Measurements from ENCODE around the gene UBTD2.
"Not testable (repeated sequence)": the region's sequence is repeated elsewhere in the genome, so short reads cannot be mapped to it uniquely, and the experiment has no call there.

UBTD2 gene

GRCh38 chr5:172293054-172293744 lies 9.6 kb upstream of the UBTD2 start:
- TF ChIP-seq CTCF (IDR thresholded peaks at IDR 0.05; ENCODE audit: control insufficient read depth, insufficient read depth, low read depth, low read length, missing control alignments): peak; percentile 89
- no peak overlapping the region for H3K4me3 ChIP-seq (ENCODE audit: control insufficient read depth, low read depth, low read length)
- DNase-seq (ENCODE audit: low read depth): no peak

GRCh38 chr5:172291837-172292236 lies 8.3 kb upstream of the UBTD2 start:
- not testable (repeated sequence) for H3K4me3 ChIP-seq (ENCODE audit: control insufficient read depth, low read depth, low read length); DNase-seq (ENCODE audit: low read depth)

GRCh38 chr5:172288465-172288864 lies 4.9 kb upstream of the UBTD2 start:
- no peak for DNase-seq (ENCODE audit: low read depth)
- no peak overlapping the region for H3K4me3 ChIP-seq (ENCODE audit: control insufficient read depth, low read depth, low read length)
- no peak for TF ChIP-seq CTCF (IDR thresholded peaks at IDR 0.05; ENCODE audit: control insufficient read depth, insufficient read depth, low read depth, low read length, missing control alignments)

GRCh38 chr5:172287140-172287539 lies 3.6 kb upstream of the UBTD2 start:
- DNase-seq (ENCODE audit: low read depth); H3K4me3 ChIP-seq (ENCODE audit: control insufficient read depth, low read depth, low read length): not testable (repeated sequence)

GRCh38 chr5:172285226-172286143 lies 1.9 kb upstream of the UBTD2 start:
- H3K4me3 ChIP-seq (ENCODE audit: control insufficient read depth, low read depth, low read length): no peak overlapping the region
- no peak for DNase-seq (ENCODE audit: low read depth)
- no peak for TF ChIP-seq CTCF (IDR thresholded peaks at IDR 0.05; ENCODE audit: control insufficient read depth, insufficient read depth, low read depth, low read length, missing control alignments)

GRCh38 chr5:172284611-172284980 lies 1.0 kb upstream of the UBTD2 start:
- TF ChIP-seq CTCF (IDR thresholded peaks at IDR 0.05; ENCODE audit: control insufficient read depth, insufficient read depth, low read depth, low read length, missing control alignments): no peak
- no peak for DNase-seq (ENCODE audit: low read depth)
- H3K4me3 ChIP-seq (ENCODE audit: control insufficient read depth, low read depth, low read length): peak overlapping the region; percentile 66

GRCh38 chr5:172283862-172284610 lies 472 bp upstream of the UBTD2 start:
- TF ChIP-seq CTCF (IDR thresholded peaks at IDR 0.05; ENCODE audit: control insufficient read depth, insufficient read depth, low read depth, low read length, missing control alignments): no peak
- peak overlapping the region; percentile 66 for H3K4me3 ChIP-seq (ENCODE audit: control insufficient read depth, low read depth, low read length)
- DNase-seq (ENCODE audit: low read depth): no peak
